NCI-H1092 (cell line): ENCODE results near the gene TTYH1.
"Not testable (repeated sequence)": the region's sequence is repeated elsewhere in the genome, so short reads cannot be mapped to it uniquely, and the experiment has no call there.

Experiments
- DNase-seq: peaks from one replicate; lab custom pipeline; 2025; lab: John Stamatoyannopoulos, UW

Gene TTYH1

DNA sequence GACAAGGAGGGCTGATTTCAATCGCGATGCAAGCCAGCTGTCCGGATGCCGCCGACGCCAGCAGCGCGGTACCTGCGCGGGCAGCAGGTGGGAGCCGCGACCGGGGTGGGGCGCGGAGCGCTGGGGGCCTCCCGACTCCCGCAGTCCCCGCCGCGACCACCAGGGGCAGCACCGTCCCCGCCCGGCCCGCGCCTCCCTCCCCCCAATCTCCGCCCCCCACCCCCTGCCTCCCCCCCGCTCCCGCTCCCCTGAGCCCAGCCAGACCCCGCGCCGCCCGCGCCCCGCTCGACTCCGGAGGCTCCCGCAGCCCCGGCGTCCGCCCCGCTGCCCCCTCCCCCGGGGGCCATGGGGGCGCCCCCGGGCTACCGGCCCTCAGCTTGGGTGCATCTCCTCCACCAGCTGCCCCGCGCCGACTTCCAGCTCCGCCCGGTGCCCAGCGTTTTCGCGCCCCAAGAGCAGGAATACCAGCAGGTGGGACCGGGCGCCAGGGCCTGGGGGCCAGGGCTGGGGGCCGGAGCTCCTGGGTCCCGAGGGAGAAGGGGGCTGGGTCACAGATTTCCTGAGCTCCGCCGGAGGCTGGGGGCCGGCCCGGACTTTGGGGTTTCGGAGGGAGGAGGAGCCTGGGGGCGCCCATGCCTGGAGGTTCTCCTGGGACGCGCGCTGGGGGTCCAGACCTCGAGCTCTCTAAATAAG is at the start of gene TTYH1:
Gene TTYH1 (plus strand): TSS at position 257 of the 693 bp plus-strand sequence. CDS start 89 bp downstream, at position 346.
- DNase-seq, result no peak

DNA sequence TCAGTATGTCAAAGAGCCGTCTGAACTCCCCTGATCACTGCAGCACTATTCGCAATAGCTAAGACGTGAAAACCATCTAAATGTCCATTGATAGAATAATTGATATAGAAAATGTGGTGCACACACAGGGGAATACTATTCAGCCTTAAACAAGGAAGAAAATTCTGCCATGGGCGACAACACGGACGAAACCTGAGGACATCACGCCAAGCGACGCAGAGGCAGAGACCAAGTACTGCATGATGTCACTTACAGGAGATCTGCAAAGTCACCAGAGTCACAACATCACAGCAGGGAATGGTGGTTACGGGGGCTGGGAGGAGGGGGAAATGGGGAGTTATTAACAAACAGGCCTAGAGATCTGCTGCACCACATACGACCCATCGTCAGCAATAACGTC is 49.5 kb upstream of the TTYH1 start:
- not testable (repeated sequence) for DNase-seq

DNA sequence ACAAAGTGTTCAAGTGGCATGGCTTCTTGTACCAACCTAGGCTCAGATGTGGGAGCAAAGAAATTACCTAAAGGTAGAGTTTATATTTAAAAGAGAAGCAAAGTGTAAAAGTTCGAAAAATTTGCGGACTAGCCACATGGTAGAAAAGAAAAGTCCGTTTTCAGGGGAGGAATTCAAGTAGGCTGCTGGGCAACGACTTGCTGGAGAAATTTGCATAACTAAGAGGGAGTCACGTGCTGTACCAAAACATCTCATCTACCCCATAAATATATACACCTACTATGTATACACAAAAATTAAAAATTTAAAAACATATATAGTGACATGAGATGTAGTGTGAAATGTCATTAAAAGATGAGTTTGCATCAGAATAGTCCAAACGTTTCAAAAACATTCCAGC is 48.5 kb upstream of the TTYH1 start:
- no peak for DNase-seq

DNA sequence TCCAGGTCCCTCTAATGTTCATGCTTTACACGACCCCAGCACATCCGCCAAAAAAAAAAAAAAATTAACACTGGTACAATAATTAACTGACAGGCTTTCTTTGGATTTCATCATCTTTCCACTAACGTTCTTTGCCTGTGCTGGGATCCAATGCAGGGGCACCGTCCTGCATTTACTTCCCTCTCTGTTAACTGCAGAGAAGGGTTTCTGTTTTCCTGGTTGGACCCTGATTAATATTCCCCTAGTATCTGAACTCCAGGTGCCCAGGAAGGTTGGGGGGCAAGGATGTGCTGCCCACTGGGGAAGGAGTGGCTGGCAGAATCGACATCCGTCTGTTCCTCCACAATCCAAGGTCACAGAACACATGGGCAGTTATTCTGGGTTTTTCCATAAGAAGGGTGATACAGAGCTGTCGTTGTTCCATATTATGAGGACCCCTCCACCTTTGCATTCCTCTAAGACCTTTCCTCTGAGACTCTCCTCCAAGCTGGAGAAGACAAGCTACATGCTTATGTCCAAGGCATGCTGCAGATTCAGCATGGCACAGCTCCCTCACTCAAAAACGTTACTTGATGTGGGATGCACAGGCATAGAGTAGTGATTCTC is 46.1 kb upstream of the TTYH1 start:
- no peak for DNase-seq

DNA sequence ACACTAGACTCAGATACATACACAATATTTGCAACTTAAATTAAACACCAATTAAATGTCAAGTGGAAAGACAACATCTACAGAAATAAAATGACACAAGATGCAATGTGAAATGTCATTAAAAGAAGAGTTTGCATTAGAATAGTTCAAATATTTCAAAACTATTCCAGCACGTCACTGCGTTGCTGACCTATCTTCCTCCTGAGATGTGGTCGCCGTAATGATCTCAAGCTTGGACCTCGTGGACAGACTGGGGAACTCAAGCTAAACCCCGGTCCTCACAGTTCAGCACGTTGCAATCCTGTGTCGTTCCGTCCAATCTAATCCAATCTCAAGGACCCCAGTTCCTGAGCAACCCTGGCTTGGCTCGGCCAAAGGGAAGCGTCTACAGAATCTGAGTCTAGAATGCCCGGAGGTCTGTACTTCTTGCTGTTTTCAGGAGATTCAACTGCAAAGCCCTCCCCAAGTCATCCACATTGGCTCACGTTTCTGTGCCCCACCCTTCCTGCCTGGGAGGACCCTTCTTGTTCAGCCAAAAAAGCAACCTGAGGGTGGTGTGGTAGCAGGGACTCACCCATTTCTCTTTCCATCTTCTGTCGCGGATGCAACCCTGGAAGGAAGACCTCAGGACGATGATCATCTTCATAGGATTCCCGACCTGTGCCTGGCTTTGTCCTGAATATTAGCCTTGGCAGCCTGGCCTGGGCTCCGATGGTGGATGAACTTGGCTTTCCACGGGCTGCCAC is 45.4 kb upstream of the TTYH1 start:
- DNase-seq, result not testable (repeated sequence)

DNA sequence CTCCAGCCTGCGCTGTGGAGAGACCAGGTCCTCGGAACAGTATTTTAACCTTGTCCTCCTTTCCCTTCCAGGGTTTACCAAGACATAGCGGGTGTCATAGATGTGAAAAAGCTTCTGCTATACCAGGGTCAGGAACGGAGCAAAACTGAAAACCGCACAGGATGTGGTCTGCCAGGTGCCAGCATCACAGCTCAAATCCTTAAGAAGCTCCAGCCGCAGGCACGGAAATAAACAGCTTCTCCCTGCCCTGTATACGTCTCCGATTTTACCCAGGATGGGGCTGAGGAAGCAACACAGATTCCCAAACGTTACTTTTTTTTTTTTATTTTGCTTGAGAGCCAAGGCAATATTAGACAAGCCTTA is 44.8 kb upstream of the TTYH1 start:
- DNase-seq, result not testable (repeated sequence)

DNA sequence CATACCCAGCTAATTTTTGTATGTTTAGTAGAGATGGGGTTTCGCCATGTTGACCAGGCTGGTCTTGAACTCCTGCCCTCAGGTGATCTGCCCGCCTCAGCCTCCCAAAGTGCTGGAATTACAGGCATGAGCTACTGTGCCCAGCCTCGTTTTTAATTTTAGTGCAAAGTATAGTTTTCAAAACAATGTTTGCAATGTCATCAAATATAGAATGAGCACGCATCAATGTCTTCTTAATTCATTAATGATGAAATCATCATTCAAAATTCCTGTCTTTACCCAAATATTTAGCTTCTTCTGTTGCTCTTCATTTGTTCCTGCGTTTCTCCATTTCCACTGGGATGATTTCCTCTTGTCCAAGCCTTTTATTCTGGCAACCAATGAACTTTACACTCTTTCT is 43.8 kb upstream of the TTYH1 start:
- DNase-seq, result not testable (repeated sequence)

DNA sequence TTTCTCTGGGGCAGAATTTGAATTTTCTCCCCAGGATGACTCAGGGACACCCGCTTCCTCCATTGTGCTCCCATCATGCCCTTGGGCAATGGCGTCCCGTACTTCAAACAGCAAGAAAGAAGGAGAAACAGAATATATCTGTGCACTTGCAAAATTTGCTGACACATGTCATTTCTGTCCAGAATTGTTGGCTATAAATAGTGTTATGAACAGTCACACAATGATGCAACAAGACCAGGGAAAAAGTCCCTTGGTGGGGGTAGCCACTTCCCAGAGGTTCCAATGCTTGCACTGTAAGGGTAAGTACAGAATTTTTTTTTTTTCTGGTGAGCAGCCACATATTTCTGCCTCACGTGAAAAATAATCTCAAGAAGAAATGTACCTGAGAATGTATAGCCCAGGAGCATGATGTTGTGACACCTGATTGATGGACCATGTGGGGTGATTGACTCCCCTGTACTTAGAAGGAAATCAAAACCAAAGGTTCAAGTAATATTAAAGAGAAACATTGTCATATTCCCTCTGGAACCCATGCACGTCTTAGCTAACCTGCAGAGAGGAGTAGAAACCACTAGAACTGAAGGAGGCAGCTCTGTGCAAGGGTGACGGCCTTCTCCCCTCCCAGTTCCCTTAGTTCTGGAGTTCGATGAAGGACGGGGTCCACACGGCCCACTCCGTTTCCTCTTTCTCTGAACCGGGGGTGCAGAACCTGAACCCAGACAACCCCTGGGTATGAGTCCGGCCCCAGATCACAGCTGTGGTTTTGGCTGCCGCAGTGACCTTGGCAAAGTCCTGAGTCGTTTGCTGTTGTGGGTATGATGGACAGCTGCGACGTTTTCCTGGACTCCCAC is 41.3 kb upstream of the TTYH1 start:
- DNase-seq, result no peak

DNA sequence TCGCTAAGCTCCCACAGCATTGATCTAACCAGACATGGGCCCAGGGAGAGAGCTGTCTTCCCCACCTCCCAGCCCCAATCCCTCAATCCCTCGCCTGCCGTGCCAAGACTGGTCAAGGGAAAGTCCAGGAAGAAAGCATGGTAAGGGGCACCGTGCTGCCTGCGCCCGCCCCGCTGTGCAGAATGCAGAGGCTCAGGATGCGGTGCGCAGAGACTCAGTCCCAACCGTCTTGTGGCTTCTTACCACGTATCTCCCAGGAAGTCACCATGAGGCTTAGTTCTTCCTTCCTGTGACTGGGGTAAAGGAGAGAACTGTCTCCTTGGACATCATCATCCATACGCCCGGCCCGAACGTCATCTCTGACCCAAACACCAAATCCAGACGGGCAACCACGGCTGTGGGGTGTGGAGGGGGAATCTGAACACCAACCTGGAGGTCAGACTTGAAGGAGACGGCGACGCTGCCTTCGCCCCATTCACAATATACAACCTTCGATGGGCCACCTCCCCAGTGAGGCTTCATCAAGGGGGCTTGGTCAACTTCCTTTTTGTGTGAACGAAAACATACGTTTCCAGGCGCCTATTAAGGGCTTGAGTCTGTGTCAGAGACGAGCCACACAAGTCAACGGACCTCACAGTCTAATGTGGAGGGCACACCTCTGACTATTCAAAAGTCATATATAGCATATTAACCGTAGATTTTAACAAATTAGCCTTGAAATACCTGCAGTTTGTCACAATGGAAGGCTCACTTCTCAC is 39.9 kb upstream of the TTYH1 start:
- not testable (repeated sequence) for DNase-seq

DNA sequence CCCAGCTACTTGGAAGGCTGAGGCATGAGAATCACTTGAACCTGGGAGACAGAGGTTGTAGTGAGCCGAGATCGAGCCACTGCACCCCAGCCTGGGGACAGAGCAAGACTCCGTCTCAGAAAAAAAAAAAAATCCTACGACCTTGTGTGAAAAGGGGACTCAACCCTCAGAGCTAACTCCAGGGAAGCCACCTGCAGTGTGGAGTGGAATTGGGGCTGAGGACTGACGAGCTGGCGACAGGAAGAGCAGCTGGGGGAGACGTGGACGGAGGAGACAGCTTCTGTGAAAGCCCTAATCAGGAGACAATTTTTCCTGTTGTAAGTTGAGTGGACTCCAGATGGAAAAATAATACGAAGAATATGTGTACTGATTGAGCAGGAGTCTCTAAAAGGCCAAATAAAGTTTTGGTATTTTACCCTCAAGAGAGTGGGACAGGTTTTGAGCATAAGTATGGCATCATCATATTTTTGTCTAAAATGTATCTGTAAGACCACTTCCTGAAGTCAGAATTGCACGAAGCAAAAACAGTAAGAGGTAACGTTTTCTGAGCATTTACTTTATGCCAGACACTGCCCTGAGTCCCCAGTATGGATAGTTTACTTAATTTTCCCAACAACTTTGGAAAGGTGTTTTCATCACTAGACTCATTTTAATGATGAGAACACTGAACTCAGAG is 38.5 kb upstream of the TTYH1 start:
- DNase-seq, result no peak

DNA sequence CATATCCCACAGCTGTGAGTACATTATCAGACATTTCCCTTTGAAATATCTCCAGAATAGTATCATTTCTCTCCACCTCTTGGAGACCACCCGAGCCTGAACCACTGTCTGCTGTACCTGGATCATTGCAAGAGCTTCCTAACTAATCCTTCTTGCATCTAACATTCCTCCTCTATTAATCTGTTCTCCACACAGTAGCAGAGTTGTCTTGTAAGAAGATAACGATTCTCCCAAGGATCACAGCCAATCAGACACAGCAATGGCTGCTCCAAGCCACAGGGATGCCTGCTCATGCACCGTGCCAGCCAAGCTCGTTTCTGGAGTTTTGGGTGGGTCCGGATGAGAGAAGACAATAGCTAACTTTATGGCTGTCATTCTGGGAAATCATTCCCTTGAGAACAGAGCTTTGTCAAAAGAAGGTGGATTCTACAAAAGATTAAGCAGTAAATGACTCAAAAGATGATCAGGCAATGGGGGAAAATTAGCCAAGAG is 36.0 kb upstream of the TTYH1 start:
- no peak for DNase-seq

DNA sequence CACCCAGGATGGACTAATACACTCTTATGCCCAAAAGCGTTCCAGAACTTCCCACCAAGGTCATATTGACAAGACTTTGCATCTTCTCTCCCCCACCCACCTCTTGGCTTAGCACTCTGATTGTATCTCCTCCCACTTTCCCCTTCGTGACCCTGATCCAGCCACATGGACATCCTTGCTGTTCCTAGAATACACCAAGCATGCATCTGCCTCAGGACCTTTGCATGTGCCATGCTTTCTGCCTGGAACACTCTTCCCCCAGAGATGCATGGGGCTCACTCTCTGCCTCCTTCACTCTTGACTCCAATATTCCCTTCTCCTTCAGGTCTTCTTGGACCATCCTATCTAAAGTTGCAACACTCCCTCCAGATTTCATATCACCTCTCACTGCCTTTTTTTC is 34.4 kb upstream of the TTYH1 start:
- DNase-seq, result no peak

DNA sequence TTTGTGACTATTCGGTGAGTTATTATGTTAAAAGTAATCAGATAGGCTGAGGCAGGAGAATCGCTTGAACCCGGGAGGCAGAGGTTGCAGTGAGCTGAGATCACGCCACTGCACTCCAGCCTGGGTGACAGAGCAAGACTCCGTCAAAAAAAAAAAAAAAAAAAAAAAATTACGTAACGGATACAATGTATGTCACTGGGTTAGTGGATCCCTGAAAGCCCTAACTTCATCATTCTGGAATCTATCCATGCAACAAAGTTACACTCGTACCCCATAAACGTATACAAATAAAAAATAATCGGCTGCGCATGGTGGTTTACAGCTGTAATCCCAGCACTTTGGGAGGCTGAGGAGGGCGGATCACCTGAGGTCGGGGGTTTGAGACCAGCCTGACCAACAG is 33.2 kb upstream of the TTYH1 start:
- not testable (repeated sequence) for DNase-seq

DNA sequence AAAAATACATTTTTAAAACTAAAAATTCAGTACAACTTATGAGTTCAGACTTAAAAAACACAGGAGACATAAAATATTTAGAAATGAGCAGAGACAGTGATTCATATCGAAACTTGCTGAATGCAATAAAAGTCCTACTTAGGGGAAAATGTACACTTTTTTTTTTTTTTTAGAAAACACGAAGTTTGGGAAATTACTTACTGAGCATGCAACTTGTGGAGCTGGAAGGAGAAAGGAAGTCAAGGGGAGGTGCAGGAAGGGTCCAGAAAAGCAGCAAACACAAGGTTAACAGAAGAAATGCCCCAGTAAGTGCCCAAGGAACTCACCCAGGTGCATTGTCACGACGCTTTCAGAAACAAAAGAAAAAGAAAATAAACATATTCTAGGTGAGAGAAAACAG is 31.9 kb upstream of the TTYH1 start:
- DNase-seq, result no peak

DNA sequence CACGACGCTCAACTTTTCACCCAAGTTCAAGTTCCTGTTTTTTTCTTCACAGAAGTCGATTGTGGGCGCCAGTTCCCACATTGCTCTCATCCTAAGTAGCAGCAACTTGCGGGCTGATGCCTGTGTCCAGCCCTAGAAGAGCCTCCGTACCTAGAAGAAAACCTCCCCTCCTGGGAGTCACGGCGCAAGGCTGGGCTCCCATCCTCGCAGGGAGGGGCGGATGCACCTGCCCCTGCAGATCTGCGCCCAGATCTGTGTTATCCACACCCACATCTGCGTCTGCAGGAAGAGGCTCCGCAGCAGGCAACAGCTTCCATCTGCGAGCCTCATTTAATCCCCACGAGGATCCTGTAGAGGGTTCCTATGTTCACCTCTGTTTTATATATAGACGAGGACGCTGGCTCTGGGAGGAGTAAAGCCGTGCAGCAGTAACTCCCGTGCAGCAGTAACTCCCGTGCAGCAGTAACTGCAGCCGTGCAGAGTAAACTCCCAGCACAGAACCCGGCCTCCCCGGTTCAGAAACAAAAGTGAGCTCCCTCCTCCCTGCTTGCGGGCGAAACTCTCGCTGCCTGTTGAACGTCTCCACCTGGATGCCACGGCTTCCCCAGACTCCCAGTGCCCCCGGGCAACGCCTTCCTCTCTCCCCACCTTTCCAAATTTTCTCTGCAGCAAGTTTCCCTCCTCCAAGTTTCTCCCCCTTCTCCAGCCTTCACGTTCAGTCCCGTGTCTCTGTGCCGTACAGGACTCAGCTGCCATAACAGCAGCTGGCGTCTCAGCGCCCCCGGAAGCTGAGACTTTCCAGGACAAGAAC is 27.1 kb upstream of the TTYH1 start:
- no peak for DNase-seq

DNA sequence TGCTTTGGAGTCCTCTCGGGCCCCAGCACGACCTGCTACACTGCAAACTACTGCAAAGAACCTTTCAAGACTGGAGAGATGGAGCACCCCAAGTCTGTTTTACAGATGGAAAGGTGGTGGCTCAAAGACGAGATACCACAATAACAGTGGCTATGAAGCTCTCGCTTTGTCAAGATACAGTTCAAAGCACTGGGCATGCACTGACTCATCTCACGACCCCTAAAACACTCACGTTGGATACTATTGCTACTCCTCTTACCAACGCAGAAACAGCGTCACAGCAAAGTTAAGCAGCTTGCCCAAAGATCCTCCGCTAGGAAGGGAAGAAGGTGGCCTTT is 26.5 kb upstream of the TTYH1 start:
- DNase-seq, result no peak

DNA sequence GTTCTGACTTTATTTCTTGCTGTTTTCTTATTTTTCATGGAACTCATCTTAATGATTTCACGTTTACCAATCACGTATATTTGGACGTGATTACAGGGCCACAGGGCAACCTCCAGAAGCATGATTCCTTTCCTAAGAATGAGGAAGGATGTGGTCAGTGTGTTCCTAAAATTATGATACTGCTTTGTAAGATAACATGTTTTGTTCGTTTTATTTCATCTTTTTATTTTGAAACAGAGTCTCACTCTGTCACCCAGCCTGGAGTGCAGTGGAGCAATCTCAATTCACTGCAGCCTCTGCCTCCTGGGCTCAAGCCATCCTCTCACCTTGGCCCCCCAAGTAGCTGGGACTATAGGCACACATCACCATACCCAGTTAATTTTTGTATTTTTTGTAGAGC is 25.7 kb upstream of the TTYH1 start:
- DNase-seq, result no peak

DNA sequence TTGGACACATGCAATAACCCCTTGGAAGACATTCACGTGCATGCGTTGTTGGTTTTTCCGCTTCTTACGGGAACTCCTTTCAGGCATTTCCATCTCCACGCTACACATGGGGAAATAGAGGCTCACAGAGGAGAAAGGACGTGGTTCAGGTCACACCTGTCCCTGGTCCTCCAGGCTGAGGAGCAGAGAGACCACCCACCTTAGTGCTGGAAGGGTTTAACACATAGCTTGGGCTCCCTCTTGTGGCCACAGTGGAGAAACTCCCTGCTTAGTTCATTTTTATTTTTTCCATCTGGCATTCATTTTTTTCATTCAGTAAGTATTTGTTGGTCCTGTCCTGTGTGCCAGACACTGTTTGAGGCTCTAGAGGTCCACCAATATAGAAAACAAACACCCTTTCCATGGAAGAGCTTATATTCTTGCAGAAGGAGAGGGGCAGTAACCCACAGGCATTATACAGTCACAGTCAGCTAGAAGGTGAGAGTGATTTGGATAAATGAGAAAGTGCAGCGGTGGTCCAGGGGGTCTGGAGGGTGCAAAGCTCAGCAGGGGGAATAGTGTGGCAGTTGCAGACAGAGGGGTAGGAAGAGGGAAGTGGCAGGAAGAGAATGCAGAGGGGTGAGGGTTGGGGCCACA is 24.2 kb upstream of the TTYH1 start:
- DNase-seq, result peak; percentile 16

DNA sequence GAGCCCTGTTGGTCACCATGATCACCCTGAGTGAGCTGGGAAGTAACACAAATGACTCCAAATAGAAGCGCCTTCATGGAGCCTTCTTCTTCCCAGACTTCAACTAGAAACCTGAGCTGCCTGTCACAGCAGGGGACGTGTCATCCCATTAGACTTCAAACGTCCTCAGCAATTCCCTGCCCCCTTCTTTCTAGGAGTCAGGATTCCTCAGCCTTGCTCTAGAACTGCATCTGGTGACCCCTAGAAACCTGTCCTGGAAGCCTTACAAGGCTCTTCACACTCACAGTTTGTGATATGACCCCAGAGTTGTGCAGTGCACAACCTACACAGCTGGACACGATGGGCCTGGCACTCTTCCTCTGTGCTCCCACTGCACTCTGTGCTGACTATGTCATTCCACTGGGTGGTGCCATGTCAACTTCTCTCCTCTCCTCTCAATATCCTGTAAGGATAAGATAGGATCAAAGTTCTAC is 23.6 kb upstream of the TTYH1 start:
- no peak for DNase-seq

DNA sequence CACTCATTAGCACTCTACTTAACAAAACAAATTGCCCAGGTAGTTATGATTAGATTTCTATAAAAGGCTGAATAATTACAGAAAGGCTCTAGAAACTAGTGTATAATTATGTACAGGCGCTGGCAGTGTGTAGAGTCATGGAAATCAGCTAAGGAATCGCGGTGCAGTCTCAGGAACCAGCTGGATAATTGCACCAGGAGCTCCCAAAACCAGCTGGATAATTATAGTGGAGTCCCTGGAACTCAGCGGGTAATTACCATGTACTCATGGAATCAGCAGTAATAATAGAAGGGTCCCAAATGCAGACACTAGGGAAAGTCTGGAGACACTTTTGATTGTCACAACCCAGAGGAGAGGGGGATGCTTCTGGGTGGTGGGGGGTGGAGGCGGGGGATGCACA is 23.2 kb upstream of the TTYH1 start:
- DNase-seq, result no peak
